PFSK-1 (cell line): ENCODE data around the gene TRIAP1.

Experiments used
- FOXP2 ChIP-seq: optimal IDR thresholded peaks from 2 replicates; pipeline ENCODE3; 2011; ENCODE audit warnings: borderline replicate concordance, control low read depth, inconsistent platforms; ENCODE audit not compliant: insufficient read depth; ENCODE audit errors: extremely low read length, extremely low read depth
- POLR2AphosphoS5 ChIP-seq: IDR thresholded peaks from 2 replicates; pipeline ENCODE4 v1.6.1; 2012; ENCODE audit warnings: low read depth, mild to moderate bottlenecking, control low read depth, low read length, moderate library complexity
- REST ChIP-seq, 2 experiments: IDR thresholded peaks; 2 replicates each; pipeline versions ENCODE4 v1.6.1 to v1.8.0; 2011 to 2012; ENCODE audit warnings: low read depth in 2 of 2, low read length in 2 of 2, control low read depth in 1 of 2, inconsistent platforms in 1 of 2, mild to moderate bottlenecking in 1 of 2, moderate library complexity in 1 of 2; ENCODE audit not compliant: insufficient read depth in 1 of 2
- SIN3A ChIP-seq: IDR thresholded peaks from 2 replicates; pipeline ENCODE4 v1.6.1; 2012; ENCODE audit warnings: mild to moderate bottlenecking, low read length, moderate library complexity, borderline replicate concordance; ENCODE audit not compliant: insufficient read depth
- TAF1 ChIP-seq: IDR thresholded peaks from 2 replicates; pipeline ENCODE4 v1.6.1; 2012; ENCODE audit warnings: low read length, control low read depth, borderline replicate concordance; ENCODE audit not compliant: insufficient read depth

- TF ChIP-seq SIN3A (no peak), TAF1 (no peak), POLR2AphosphoS5 (no peak), REST (IDR thresholded peaks at IDR 0.05; ENCODE audit: insufficient read depth in 1 of 2, low read depth in 2 of 2, low read length in 2 of 2) (no peak), FOXP2 (no peak)
These were observed 13.2 kb downstream of the TRIAP1 start for GRCh38 chr12:120432772-120433525.
